T47D (cell line): ENCODE data around the gene UCP3.

Experiments used
- DNase-seq, 2 experiments: peaks; one replicate each; pipeline versions ENCODE4 v3.0.0 to v3.0.0-alpha.2; 2011 to 2012; ENCODE audit warnings: low read depth in 1 of 2, low spot score in 1 of 2
- JUND ChIP-seq: IDR thresholded peaks from 2 replicates; pipeline ENCODE4 v1.6.1; 2012; ENCODE audit warnings: low read depth
- in situ Hi-C: cut with HindIII; loops from 2 replicates; pipeline ENCODE4 v1.10.0; 2016; ENCODE audit warnings: low sequenced_read_pairs, low pct_unique_long_range_greater_than_20kb

Gene UCP3

GRCh38 chr11:73976451-73977151 lies 32.3 kb downstream of the UCP3 start:
- in situ Hi-C loops = no loop called here
- no peak for DNase-seq
- no peak for TF ChIP-seq JUND

- in situ Hi-C loops = no loop called here
- no peak for TF ChIP-seq JUND
- DNase-seq = no peak
Measured at GRCh38 chr11:73975479-73975757, 33.5 kb downstream of the UCP3 start.

GRCh38 chr11:73974604-73975478 lies 34.0 kb downstream of the UCP3 start:
- in situ Hi-C loops = no loop called here
- TF ChIP-seq JUND = no peak
- DNase-seq = no peak

GRCh38 chr11:73972620-73973449 lies 36.0 kb downstream of the UCP3 start:
- in situ Hi-C loops = no loop called here
- TF ChIP-seq JUND = no peak
- DNase-seq = no peak

- in situ Hi-C loops = no loop called here
- no peak for TF ChIP-seq JUND
- DNase-seq = no peak
Measured at GRCh38 chr11:73972187-73972586, 36.7 kb downstream of the UCP3 start.

GRCh38 chr11:73971175-73971719 lies 37.6 kb downstream of the UCP3 start:
- in situ Hi-C loops = no loop called here
- TF ChIP-seq JUND = no peak
- DNase-seq = no peak

GRCh38 chr11:73969991-73970800 lies 38.7 kb downstream of the UCP3 start:
- TF ChIP-seq JUND = no peak
- DNase-seq = no peak
- in situ Hi-C loops = no loop called here

- in situ Hi-C loops = no loop called here
- no peak for DNase-seq
- TF ChIP-seq JUND = no peak
Measured at GRCh38 chr11:73969091-73969490, 39.8 kb downstream of the UCP3 start.

GRCh38 chr11:73968356-73968966 lies 40.4 kb downstream of the UCP3 start:
- no peak for TF ChIP-seq JUND
- in situ Hi-C loops = no loop called here
- DNase-seq = no peak

- in situ Hi-C loops = no loop called here
Measured at GRCh38 chr11:73965764-73966121, 43.1 kb downstream of the UCP3 start.

GRCh38 chr11:73965076-73965763 lies 43.7 kb downstream of the UCP3 start:
- TF ChIP-seq JUND = no peak
- in situ Hi-C loops = no loop called here
- peak in 1 of 2 experiments; percentile 52 for DNase-seq

More at GRCh38 chr11:73965764-73966121, 43.1 kb downstream of the UCP3 start:
- no peak for TF ChIP-seq JUND
- DNase-seq = no peak
